ES-I3 (cell line): Measurements from ENCODE around the gene CXXC1.
A peak's percentile ranks its signal among the peaks of the same experiment; 100 is the strongest.
"Not testable (repeated sequence)": the region's sequence is repeated elsewhere in the genome, so short reads cannot be mapped to it uniquely, and the experiment has no call there.

Experiments used
- H3K36me3 ChIP-seq: 2 replicates; pipeline ENCODE4 v1.6.1; 2013; ENCODE audit warnings: mild to moderate bottlenecking, low read length, control low read depth, moderate library complexity; ENCODE audit not compliant: insufficient read depth
- H3K4me1 ChIP-seq: 2 replicates; pipeline ENCODE4 v1.6.1; 2013; ENCODE audit warnings: mild to moderate bottlenecking, control low read depth, low read length; ENCODE audit not compliant: insufficient read depth
- H3K9ac ChIP-seq: 2 replicates; pipeline ENCODE4 v1.6.1; 2013; ENCODE audit warnings: low read depth, mild to moderate bottlenecking, low read length, moderate library complexity
- H3K9me3 ChIP-seq: 2 replicates; pipeline ENCODE4 v1.6.1; 2013; ENCODE audit warnings: mild to moderate bottlenecking, low read length, moderate library complexity; ENCODE audit not compliant: control insufficient read depth, insufficient read depth

Gene CXXC1

GRCh38 chr18:50287441-50288347 lies at the start of gene CXXC1:
Gene CXXC1 (minus strand): TSS chr18:50287692. CDS start chr18:50287589, 103 bp downstream.
- H3K9ac ChIP-seq = peak within 1 kb of the TSS; percentile 69
- H3K9me3 ChIP-seq = no peaks in the 10 kb centered on the region
- no peaks in the 10 kb centered on the region for H3K4me1 ChIP-seq
- no peaks in the 10 kb centered on the region for H3K36me3 ChIP-seq

- Histone ChIP-seq H3K36me3 (no peaks in the 10 kb centered on the region), H3K9ac (no peak overlapping the region), H3K9me3 (no peaks in the 10 kb centered on the region), H3K4me1 (no peaks in the 10 kb centered on the region)
These were observed 47.2 kb upstream of the CXXC1 start for GRCh38 chr18:50334546-50335152.

- Histone ChIP-seq H3K9me3 (no peaks in the 10 kb centered on the region), H3K9ac (no peak overlapping the region), H3K36me3 (no peaks in the 10 kb centered on the region), H3K4me1 (no peaks in the 10 kb centered on the region)
These were observed 44.2 kb upstream of the CXXC1 start for GRCh38 chr18:50331691-50332090.

GRCh38 chr18:50330176-50330575 lies 42.7 kb upstream of the CXXC1 start:
- Histone ChIP-seq H3K9me3 (no peaks in the 10 kb centered on the region), H3K4me1 (no peaks in the 10 kb centered on the region), H3K36me3 (no peaks in the 10 kb centered on the region), H3K9ac (no peak overlapping the region)

GRCh38 chr18:50327983-50328382 lies 40.5 kb upstream of the CXXC1 start:
- no peaks in the 10 kb centered on the region for H3K9me3 ChIP-seq
- no peaks in the 10 kb centered on the region for H3K4me1 ChIP-seq
- H3K36me3 ChIP-seq = no peaks in the 10 kb centered on the region
- no peak overlapping the region for H3K9ac ChIP-seq

GRCh38 chr18:50320719-50321118 lies 33.2 kb upstream of the CXXC1 start:
- Histone ChIP-seq H3K36me3 (no peaks in the 10 kb centered on the region), H3K4me1 (no peaks in the 10 kb centered on the region), H3K9ac (no peak overlapping the region), H3K9me3 (no peaks in the 10 kb centered on the region)

- H3K9me3 ChIP-seq = no peaks in the 10 kb centered on the region
- H3K36me3 ChIP-seq = no peaks in the 10 kb centered on the region
- no peaks in the 10 kb centered on the region for H3K4me1 ChIP-seq
- H3K9ac ChIP-seq = no peak overlapping the region
These were observed 27.8 kb upstream of the CXXC1 start for GRCh38 chr18:50315100-50315871.

GRCh38 chr18:50313873-50314460 lies 26.5 kb upstream of the CXXC1 start:
- no peak overlapping the region for H3K9ac ChIP-seq
- H3K36me3 ChIP-seq = no peaks in the 10 kb centered on the region
- H3K9me3 ChIP-seq = no peaks in the 10 kb centered on the region
- H3K4me1 ChIP-seq = no peaks in the 10 kb centered on the region

GRCh38 chr18:50313031-50313607 lies 25.6 kb upstream of the CXXC1 start:
- no peak overlapping the region for H3K9ac ChIP-seq
- H3K9me3 ChIP-seq = no peaks in the 10 kb centered on the region
- no peaks in the 10 kb centered on the region for H3K36me3 ChIP-seq
- no peaks in the 10 kb centered on the region for H3K4me1 ChIP-seq

GRCh38 chr18:50312296-50313030 lies 25.0 kb upstream of the CXXC1 start:
- no peaks in the 10 kb centered on the region for H3K36me3 ChIP-seq
- H3K4me1 ChIP-seq = no peaks in the 10 kb centered on the region
- no peaks in the 10 kb centered on the region for H3K9me3 ChIP-seq
- no peak overlapping the region for H3K9ac ChIP-seq

GRCh38 chr18:50311650-50312049 lies 24.2 kb upstream of the CXXC1 start:
- Histone ChIP-seq H3K4me1 (no peaks in the 10 kb centered on the region), H3K9me3 (no peaks in the 10 kb centered on the region), H3K36me3 (no peaks in the 10 kb centered on the region), H3K9ac (no peak overlapping the region)

GRCh38 chr18:50310080-50310479 lies 22.6 kb upstream of the CXXC1 start:
- no peak overlapping the region for H3K9ac ChIP-seq
- H3K4me1 ChIP-seq = no peaks in the 10 kb centered on the region
- H3K9me3 ChIP-seq = no peaks in the 10 kb centered on the region
- H3K36me3 ChIP-seq = no peaks in the 10 kb centered on the region

- H3K4me1 ChIP-seq, H3K9ac ChIP-seq, H3K36me3 ChIP-seq, H3K9me3 ChIP-seq: not testable (repeated sequence)
These were observed 21.4 kb upstream of the CXXC1 start for GRCh38 chr18:50308851-50309250.
